Hematopoietic multipotent progenitor cell treated with erythropoietin and hydrocortisone succinate and interleukin-3 and kit ligand, for 17 days (in vitro differentiated cells): Measurements from ENCODE around the gene SP110.
"Not testable (repeated sequence)": the region's sequence is repeated elsewhere in the genome, so short reads cannot be mapped to it uniquely, and the experiment has no call there.

Experiments
- DNase-seq: peaks from one replicate; pipeline ENCODE4 v3.0.0-alpha.2; 2015; ENCODE audit warnings: low spot score

SP110 gene

DNA sequence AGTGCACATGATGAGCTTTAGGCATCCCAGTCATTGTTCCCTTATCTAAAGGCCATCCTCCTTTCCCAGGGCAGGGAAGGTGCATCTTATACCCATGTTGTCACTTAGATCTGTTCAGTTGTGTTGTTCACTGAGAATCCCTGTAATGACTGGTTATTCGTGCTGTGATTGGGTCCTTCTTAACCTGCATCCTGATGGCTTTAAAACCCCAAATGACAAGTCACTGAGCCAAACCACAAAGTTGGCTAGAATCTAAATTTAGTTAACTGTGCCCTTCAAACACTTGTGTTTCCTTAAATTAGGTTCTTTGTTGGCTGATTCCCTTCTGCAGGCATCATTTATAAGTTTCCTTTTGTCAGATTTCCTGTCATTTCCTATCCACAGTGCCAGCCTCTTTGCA, 92.6 kb downstream of the SP110 start:
- DNase-seq, result no peak

DNA sequence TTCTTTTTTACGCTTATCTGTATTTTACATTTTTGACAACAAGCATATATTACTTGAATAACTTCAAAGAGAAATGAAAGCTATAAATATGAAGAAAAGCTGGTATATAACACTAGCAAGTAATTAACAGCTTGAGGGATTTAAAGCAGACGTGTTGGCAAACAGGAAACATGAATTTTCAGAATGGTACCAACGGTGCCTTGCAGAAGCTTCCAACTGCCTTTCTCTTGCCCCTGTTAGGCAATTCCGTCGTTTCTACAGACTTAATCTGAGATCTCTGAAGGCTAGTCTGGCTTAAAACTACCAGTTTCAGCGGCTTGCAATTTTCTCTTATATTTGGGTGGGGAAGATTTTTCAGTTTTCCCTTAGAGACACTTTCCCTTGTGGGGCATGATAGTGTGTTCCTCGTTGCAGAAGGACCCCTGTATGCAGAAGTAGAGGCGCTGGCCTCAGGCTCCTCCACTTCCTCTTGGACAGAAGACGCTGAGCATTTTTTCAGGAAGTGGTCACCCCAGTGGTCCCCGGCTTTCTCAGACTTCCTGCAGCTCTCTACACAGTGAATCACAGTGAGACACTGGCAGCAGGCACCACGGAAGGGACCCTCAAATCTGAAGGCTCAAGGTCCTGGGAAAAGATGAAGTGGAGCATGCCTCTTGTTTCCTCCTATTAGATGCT, 94.9 kb downstream of the SP110 start:
- DNase-seq, result no peak

DNA sequence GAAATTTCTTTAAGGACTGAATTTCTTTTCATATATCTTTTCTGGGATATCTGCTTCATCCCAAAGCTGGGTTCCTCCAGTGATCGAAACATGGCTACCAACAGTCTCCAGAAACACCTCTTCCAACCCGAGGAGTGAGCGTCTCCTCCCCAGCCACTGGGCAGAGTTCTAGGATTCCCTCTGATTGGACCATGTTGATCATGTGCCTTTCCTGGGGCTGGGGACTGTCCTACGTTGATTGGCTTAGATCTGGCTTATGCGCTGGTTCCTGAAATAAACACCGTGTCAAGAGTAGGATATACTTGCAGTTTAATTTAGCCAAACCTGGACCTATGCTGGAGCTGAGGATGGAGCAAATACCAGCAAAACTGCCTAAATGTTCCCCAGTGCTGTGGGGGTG, 95.5 kb downstream of the SP110 start:
- no peak for DNase-seq

DNA sequence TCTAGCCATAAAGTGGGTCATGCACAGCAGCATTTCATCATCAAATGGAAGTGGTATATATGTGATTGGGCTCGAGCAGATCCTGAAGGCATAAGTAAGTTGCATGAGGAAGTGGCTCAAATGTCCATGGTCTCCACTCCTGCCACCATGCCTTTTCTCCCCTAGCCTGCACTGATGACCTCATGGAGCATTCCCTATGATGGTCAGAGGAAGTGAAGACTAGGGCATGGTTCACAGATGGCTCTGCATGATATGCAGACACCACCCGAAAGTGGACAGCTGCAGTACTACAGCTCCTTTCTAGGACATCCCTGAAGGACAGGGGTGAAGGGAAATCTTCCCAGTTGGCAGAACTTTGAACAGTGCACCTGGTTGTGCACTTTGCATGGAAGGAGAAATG, 99.4 kb downstream of the SP110 start:
- not testable (repeated sequence) for DNase-seq

DNA sequence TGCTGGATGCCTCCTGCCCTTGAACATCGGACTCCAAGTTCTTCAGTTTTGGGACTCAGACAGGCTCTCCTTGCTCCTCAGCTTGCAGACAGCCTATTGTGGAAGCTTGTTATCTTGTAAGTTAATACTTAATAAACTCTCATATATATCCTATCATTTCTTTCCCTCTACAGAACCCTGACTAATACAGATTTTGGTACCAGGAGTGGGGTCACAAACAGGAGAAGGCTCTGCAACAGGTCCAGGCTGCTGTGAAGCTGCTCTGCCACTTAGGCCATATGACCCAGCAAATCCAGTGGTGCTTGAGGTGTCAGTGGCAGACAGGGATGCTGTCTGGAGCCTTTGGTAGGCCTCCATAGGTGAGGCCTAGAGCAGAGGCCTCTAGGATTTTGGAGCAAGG, 100.0 kb downstream of the SP110 start:
- not testable (repeated sequence) for DNase-seq
